NCI-H146 treated with DMSO at 0.1 percent for 48 hours (cell line): ENCODE measurements around the gene EYA2.
A peak's percentile ranks its signal among the peaks of the same experiment; 100 is the strongest.

Experiments
- DNase-seq: peaks from one replicate; lab custom pipeline; 2025; ENCODE audit not compliant: unreplicated experiment; lab: John Stamatoyannopoulos, UW

Gene EYA2

GRCh38 chr20:47133809-47134456, 239.3 kb downstream of the EYA2 start:
- DNase-seq: no peak

- no peak for DNase-seq
These were observed 242.1 kb downstream of the EYA2 start for GRCh38 chr20:47136782-47137181.

GRCh38 chr20:47137231-47137870, 242.7 kb downstream of the EYA2 start:
- no peak for DNase-seq

- DNase-seq: no peak
These were observed 245.4 kb downstream of the EYA2 start for GRCh38 chr20:47139934-47140535.

- DNase-seq: no peak
These were observed 246.8 kb downstream of the EYA2 start for GRCh38 chr20:47141350-47141921.

GRCh38 chr20:47141941-47142773, 247.5 kb downstream of the EYA2 start:
- DNase-seq: no peak

- no peak for DNase-seq
These were observed 248.1 kb downstream of the EYA2 start for GRCh38 chr20:47142774-47143170.

GRCh38 chr20:47143657-47144056, 249.0 kb downstream of the EYA2 start:
- no peak for DNase-seq

- no peak for DNase-seq
These were observed 249.8 kb downstream of the EYA2 start for GRCh38 chr20:47144463-47144862.

GRCh38 chr20:47146686-47147085, 252.0 kb downstream of the EYA2 start:
- DNase-seq: no peak

GRCh38 chr20:47148059-47148458, 253.4 kb downstream of the EYA2 start:
- no peak for DNase-seq

GRCh38 chr20:47149939-47150338, 255.3 kb downstream of the EYA2 start:
- DNase-seq: no peak

GRCh38 chr20:47150403-47151152, 255.9 kb downstream of the EYA2 start:
- peak; percentile 18 for DNase-seq

- no peak for DNase-seq
These were observed 257.4 kb downstream of the EYA2 start for GRCh38 chr20:47152068-47152467.

- no peak for DNase-seq
These were observed 259.4 kb downstream of the EYA2 start for GRCh38 chr20:47154089-47154488.

GRCh38 chr20:47156301-47157137, 261.9 kb downstream of the EYA2 start:
- no peak for DNase-seq

- no peak for DNase-seq
These were observed 264.5 kb downstream of the EYA2 start for GRCh38 chr20:47159166-47159565.

GRCh38 chr20:47160240-47160639, 265.6 kb downstream of the EYA2 start:
- no peak for DNase-seq

GRCh38 chr20:47160992-47161391, 266.3 kb downstream of the EYA2 start:
- DNase-seq: no peak

- no peak for DNase-seq
These were observed 266.8 kb downstream of the EYA2 start for GRCh38 chr20:47161411-47161810.
